Glomerular visceral epithelial cell (primary cell): Measurements from ENCODE around the gene NFE2L3.

Experiments
- DNase-seq: peaks from one replicate; pipeline ENCODE4 v3.0.0-alpha.2; 2016; ENCODE audit errors: extremely low spot score

The NFE2L3 gene

GRCh38 chr7:26199301-26200037 lies 47.5 kb downstream of the NFE2L3 start:
- peak; percentile 55 for DNase-seq

- DNase-seq: peak; percentile 56
Observed at GRCh38 chr7:26200038-26200443, 48.0 kb downstream of the NFE2L3 start.

- peak; percentile 98 for DNase-seq
Observed at GRCh38 chr7:26200444-26201246, 48.6 kb downstream of the NFE2L3 start, which contains the start of gene HNRNPA2B1. Gene HNRNPA2B1 (minus strand): TSS chr7:26200746. CDS start chr7:26200577, 169 bp downstream.

GRCh38 chr7:26201247-26202018 lies 49.4 kb downstream of the NFE2L3 start, which contains the start of gene CBX3:
Gene CBX3 (plus strand): TSS chr7:26201745. CDS start chr7:26202999, 1,254 bp downstream.
- DNase-seq: peak; percentile 94

- DNase-seq: peak; percentile 51
Observed at GRCh38 chr7:26202019-26202990, 50.3 kb downstream of the NFE2L3 start.

- no peak for DNase-seq
Observed at GRCh38 chr7:26203016-26203415, 51.0 kb downstream of the NFE2L3 start.

GRCh38 chr7:26208040-26208439 lies 56.0 kb downstream of the NFE2L3 start:
- DNase-seq: no peak

GRCh38 chr7:26212921-26213718 lies 61.1 kb downstream of the NFE2L3 start:
- no peak for DNase-seq

GRCh38 chr7:26213807-26214515 lies 62.0 kb downstream of the NFE2L3 start:
- no peak for DNase-seq

GRCh38 chr7:26216049-26216448 lies 64.1 kb downstream of the NFE2L3 start:
- DNase-seq: no peak

GRCh38 chr7:26224359-26224758 lies 72.4 kb downstream of the NFE2L3 start:
- no peak for DNase-seq

GRCh38 chr7:26227987-26228386 lies 76.0 kb downstream of the NFE2L3 start:
- no peak for DNase-seq

- no peak for DNase-seq
Observed at GRCh38 chr7:26233902-26234511, 82.0 kb downstream of the NFE2L3 start.
